Activated CD8-positive, alpha-beta memory T cell treated with anti-CD3 and anti-CD28 coated beads, Interleukin-2, amount 50 U/mL, for 48 hours (primary cell): ENCODE results near the gene IFIT3.
"Not testable (repeated sequence)": the region's sequence is repeated elsewhere in the genome, so short reads cannot be mapped to it uniquely, and the experiment has no call there.

ENCODE experiments used
- DNase-seq: peaks from one replicate; pipeline ENCODE4 v3.0.0-alpha.2; 2020

IFIT3 gene

GRCh38 chr10:89304446-89304845 is 23.4 kb upstream of the IFIT3 start:
- no peak for DNase-seq

DNA sequence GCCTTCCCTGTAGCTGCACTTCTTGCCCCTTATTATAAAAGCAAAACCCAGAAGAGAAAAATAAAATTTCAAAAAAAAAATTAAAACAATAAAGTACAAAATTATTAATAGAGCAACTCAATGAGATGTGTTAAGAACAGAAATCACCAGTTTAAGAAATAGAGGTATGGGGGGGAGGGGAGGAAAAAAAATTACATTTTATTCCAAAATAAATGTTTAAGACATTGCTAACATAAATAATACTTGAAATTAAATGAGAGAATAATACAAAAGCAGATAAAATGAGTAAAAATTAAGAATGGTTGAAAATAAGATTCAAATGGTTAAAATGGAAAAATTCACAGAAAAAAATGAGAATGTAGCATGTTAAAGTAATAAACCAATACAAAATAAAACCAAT is 22.9 kb upstream of the IFIT3 start:
- no peak for DNase-seq

GRCh38 chr10:89305766-89306433 is 21.9 kb upstream of the IFIT3 start:
- no peak for DNase-seq

GRCh38 chr10:89306434-89307268 is 21.1 kb upstream of the IFIT3 start:
- DNase-seq: no peak

DNA sequence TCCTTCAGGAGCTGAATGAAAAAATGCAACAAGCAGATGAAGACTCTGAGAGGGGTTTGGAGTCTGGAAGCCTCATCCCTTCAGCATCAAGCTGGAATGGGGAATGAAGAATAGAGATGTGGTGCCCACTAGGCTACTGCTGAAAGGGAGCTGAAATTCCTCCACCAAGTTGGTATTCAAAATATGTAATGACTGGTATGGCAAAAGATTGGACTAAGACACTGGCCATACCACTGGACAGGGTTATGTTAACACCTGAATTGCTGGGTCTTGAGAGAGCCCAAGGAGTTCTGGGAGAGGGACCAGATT is 20.6 kb upstream of the IFIT3 start:
- no peak for DNase-seq

- no peak for DNase-seq
Measured at GRCh38 chr10:89308266-89308665, 19.5 kb upstream of the IFIT3 start.

- DNase-seq: no peak
Measured at GRCh38 chr10:89308736-89309135, 19.1 kb upstream of the IFIT3 start.

DNA sequence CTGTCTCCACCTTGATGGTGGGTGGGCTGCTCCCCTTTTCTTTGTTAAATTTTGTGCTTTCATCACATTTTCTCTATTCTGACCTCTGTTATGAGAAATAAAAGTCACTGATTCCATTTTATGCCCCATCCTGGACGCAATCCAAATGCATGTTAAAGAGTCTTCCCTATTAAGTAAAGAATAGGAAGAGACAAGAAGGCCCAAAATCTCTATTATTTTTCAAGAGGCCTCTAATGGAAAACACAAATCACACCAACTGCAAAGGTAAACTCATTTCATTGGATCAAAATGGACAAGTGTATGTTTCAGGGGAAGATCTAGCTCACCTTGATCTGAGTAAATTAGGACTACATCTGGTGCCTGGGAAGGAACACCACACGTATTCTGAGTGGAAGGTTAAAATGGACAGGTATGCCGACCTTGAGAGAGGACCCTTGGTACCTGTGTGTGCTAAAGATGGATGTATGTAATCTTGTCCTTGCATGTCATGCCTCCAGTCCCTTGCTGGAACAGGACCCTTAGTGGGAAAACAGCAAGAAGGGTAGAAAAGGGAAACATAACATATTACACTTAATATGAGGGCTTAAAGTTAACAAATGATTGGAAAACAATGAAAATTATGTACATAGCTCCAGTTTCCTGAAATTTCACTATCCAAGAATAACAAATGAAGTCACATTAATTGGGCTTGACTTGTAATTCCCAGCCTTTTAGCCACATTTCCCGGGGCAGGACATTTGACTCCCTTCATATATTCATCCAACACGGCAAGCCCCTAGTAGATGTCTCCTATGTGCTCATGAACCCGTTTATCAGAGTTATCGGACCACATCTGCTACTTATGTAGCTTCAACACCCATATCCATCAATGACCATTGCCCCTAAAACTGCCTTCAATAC is 18.4 kb upstream of the IFIT3 start:
- no peak for DNase-seq

DNA sequence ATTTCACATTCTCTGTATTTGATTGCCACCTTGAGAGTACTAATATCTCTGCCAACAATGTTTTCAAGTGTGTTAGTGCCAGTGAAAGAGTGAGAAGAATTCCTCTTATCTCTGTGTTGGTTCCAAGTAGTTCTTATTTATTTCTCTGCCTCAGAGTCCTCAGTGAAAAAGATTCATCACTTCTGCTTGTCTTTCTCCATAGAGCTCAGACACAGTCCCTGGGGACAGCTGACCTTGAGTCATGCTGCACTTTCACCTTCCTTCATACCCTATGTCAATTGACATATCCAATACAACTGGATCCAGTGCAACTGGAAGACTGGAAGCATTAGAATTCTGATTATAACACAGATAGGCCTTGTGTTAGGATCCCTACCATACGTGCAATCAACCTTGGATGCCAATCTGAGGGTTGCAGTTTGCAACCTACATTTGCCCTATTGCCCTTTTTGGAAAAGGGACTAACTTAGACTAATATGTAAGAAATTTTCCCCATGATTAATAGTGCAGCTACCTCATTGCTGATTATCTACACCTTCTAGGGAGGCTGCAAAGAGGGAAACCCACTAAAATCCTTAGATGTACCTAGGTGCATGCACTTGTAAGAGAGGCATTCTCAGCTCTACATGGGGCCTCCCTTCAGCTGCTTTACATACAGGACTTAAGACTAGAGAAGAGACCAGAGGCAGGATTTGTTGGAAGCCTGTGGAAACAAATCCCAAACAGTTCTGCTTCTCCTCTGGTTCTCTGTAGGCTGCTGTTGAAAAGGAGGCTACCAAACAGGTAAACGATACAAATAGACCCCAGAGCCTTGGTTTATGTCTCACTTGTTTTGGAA is 17.5 kb upstream of the IFIT3 start:
- no peak for DNase-seq

DNA sequence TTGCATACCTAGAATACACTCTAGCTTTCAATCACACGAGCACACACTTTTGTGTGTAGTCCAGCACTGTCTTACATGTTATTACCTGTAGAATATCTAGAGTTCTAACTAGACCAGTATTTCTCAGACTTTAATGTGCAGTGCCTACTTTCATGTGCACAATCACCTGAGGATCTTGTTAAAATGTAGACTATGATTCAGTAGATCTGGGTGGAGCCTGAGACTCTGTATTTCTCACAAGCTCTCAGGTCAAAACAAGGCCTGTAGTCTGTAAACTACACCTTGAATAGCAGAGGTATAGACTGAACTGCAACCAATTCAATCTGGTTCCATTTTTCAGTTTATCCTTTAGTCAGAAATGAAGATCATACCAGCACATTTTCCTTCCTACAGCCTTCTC is 14.8 kb upstream of the IFIT3 start:
- DNase-seq: no peak

GRCh38 chr10:89314676-89315075 is 13.1 kb upstream of the IFIT3 start:
- no peak for DNase-seq

DNA sequence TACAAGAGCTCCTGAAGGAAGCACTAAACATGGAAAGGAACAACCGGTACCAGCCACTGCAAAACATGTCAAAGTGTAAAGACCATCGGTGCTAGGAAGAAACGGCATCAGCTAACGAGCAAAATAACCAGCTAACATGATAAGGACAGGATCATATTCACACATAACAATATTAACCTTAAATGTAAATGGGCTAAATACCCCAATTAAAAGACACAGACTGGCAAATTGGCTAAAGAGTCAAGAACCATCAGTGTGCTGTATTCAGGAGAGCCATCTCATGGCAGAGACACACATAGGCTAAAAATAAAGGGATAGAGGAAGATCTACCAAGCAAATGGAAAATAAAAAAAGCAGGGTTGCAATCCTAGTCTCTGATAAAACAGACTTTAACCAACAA is 9.8 kb upstream of the IFIT3 start:
- not testable (repeated sequence) for DNase-seq

- not testable (repeated sequence) for DNase-seq
Measured at GRCh38 chr10:89325081-89325480, 2.7 kb upstream of the IFIT3 start.

DNA sequence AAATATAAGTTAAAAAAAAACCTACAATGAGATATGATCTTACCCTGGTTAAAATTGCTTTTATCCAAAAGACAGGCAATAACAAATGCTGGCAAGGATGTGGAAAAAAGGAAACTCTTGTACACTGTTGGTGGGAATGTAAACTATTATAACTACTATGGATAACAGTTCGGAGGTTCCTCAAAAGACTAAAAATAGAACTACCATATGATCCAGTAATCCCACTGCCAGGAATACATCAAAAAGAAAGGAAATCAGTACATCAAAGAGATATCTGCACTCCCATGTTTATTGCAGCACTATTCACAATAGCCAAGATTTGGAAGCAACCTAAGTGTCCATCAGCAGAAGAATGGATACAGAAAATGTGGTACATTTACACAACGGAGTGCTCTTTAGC is 1.9 kb upstream of the IFIT3 start:
- DNase-seq: not testable (repeated sequence)

DNA sequence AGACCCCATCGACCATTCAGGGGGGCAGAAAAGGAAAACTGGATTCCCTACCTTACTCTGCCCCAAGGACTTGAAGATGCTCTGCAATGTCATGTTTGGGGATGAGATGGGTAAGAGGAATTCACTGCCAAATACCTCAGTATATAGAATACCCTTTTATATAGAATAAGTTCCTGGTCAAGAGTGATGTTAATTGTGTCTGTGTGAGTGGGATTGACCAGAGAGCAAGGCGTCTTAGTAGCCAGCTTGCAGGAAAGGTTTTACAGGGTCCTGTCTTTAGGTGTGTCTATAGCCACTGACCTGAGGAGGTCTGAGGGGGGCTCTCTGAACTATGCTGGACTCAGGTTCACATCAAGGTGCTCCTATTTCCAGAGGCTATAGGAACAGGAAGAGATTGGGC is 1.4 kb downstream of the IFIT3 start:
- no peak for DNase-seq

GRCh38 chr10:89330014-89330413 is 2.2 kb downstream of the IFIT3 start:
- not testable (repeated sequence) for DNase-seq

GRCh38 chr10:89330537-89331212 is 2.9 kb downstream of the IFIT3 start:
- no peak for DNase-seq

DNA sequence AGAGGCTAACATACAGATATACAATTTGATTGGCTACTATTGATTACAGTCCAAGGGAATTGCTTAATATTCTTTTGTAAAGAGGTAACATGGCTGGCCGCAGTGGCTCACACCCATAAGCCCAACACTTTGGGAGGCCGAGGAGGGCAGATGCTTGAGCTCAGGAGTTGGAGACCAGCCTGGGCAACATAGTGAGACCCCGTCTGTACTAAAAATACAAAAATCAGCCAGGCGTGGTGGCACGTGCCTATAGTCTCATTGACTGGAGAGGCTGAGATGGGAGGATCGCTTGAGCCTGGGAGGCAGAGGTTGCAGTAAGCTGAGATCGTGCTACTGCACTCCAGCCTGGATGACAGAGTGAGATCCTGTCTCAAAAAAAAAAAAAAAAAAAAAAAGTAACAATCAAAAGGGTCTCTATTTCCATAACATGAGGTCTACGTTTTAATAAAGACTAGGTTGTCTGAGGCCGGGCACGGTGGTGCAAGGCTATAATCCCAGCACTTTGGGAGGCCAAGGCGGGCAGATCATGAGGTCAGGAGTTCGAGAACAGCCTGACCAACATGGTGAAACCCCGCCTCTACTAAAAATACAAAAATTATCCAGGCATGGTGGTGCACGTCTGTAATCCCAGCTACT is 3.8 kb downstream of the IFIT3 start:
- DNase-seq: not testable (repeated sequence)

- DNase-seq: no peak
Measured at GRCh38 chr10:89332123-89332633, 4.4 kb downstream of the IFIT3 start.

DNA sequence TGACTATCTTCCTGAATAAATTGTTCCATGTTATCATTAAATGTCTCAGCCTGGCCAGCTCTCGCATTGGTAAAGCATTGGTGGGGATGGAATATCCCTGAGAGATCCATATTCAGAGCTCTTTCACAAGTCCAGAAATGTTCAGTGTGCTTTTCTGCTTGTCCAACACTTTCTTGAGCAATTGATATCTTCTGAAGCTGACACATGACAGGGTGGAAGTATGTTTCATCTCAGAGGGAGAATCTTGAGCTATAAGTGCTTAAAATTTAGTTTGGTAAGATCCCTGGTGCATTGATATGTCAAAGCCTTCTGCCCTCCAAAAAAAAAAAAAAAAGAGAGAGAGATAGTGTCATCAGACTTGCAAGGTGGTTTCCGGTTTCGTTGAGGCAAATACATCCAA is 7.4 kb downstream of the IFIT3 start:
- DNase-seq: no peak

DNA sequence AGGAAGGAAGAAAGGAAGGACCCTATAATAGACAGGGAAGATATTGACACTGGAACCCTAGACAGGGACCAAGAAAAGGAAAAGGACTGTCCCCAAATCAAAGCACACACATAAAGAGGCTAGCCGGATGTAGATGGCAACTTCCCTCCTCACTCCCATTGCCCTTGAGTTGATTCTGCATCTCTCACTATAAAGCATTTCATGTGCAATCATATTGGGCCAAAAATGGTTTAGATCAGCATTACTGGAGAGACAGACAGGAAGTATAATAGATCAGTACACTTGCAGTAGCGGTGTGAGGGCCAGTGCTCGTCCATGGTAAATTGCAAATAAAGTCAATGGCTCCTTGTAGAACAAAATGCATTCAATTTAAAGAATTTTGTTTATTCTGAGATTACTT is 8.4 kb downstream of the IFIT3 start:
- DNase-seq: no peak
